GM12801 (cell line): ENCODE results near the gene GAS2.

Experiments
- TF ChIP-seq, protein P1 (sequence below): IDR thresholded peaks from one replicate; pipeline ENCODE4 v1.5.1; 2011; ENCODE audit warnings: control low read depth; ENCODE audit not compliant: insufficient read length; ENCODE audit errors: extremely low read depth

The GAS2 gene

GRCh38 chr11:22666688-22667439 lies 453 bp downstream of the GAS2 start:
- TF ChIP-seq, protein P1, sequence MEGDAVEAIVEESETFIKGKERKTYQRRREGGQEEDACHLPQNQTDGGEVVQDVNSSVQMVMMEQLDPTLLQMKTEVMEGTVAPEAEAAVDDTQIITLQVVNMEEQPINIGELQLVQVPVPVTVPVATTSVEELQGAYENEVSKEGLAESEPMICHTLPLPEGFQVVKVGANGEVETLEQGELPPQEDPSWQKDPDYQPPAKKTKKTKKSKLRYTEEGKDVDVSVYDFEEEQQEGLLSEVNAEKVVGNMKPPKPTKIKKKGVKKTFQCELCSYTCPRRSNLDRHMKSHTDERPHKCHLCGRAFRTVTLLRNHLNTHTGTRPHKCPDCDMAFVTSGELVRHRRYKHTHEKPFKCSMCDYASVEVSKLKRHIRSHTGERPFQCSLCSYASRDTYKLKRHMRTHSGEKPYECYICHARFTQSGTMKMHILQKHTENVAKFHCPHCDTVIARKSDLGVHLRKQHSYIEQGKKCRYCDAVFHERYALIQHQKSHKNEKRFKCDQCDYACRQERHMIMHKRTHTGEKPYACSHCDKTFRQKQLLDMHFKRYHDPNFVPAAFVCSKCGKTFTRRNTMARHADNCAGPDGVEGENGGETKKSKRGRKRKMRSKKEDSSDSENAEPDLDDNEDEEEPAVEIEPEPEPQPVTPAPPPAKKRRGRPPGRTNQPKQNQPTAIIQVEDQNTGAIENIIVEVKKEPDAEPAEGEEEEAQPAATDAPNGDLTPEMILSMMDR = no peak

DNA sequence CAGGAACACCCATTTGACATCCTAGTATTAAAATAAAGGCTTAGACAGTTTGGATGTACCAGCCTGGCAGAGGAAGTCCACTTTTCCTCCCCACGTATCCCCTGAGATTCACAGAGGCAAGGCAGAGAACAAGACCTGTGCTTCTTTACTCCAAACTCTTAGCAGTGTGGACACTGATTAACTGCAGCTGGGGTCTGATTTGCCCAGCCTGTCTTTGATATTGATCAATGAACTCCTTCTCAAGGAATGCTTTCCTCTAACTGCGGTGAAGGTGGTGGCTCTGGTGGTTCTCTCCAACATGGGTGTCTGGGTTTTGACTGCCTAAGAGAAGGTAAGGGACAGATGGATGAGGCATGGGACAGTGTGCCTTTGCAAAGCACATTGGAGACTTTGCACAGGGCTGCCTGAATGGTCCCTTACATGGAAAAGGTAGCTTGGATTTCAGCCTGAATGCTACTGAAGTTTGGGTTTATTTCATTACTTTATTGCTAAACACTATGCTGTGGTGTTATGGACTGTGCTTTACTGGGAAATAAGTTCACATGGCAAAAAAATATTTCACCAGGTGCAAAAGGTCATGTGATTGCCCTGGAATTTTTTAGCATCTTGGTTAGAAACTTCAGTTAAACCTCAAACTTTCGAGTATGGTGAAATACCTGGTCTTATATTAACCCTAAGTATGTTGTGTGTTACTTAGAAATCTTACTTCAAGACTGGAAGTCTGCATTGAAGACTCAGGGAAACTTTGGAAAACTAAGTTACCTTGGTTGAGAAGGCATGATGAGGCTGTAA lies 1.8 kb downstream of the GAS2 start:
- TF ChIP-seq, protein P1 = no peak

DNA sequence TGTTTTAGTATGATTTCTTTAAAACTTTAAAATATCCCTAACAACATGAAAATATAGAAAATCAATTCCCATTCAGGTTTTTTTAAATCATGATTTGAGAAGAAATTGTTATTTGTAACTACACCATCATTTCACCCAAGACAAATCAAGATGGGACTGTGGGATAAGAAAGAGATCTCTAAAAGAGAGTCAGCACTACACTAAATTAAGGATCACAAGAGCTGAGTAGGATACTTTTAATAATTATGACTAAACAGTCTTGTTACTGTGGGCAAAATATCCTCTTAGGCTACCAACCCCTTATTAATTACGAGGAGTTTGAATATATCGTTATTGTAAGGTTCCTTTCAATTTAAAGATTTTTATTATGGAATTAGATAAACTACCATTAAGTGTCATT lies 3.0 kb downstream of the GAS2 start:
- TF ChIP-seq, protein P1 = no peak

- TF ChIP-seq, protein P1 = no peak
Measured at GRCh38 chr11:22670830-22671229, 4.4 kb downstream of the GAS2 start.

GRCh38 chr11:22671751-22672150 lies 5.3 kb downstream of the GAS2 start:
- TF ChIP-seq, protein P1 = no peak

- TF ChIP-seq, protein P1 = no peak
Measured at GRCh38 chr11:22674470-22675439, 8.3 kb downstream of the GAS2 start.
